ENCODE results near the gene COX7A2L. TPM values are rescaled to one million over a fixed set of nuclear protein-coding genes. Genes with fewer than 3 reads are reported as not detected.
A peak's percentile ranks its signal among the peaks of the same experiment; 100 is the strongest.
"Not testable (repeated sequence)": the region's sequence is repeated elsewhere in the genome, so short reads cannot be mapped to it uniquely, and the experiment has no call there.

COX7A2L gene
- total RNA-seq, 1 donor from 2014 or later: 126 TPM

- H2AFZ ChIP-seq (ENCODE audit: low read depth, low read length): no peak overlapping the region
- no peaks in the 10 kb centered on the region for H3K36me3 Mint-ChIP-seq (ENCODE audit: low read depth, unreplicated experiment)
- no peak for DNase-seq (ENCODE audit: low read depth)
- H3K4me1 ChIP-seq (ENCODE audit: insufficient read depth, low read length): no peaks in the 10 kb centered on the region
- no peak overlapping the region for H3K4me3 Mint-ChIP-seq (ENCODE audit: unreplicated experiment)
- H3K27me3 ChIP-seq (ENCODE audit: insufficient read depth, low read length): no peaks in the 10 kb centered on the region
- no peak overlapping the region for H3K27ac Mint-ChIP-seq (ENCODE audit: unreplicated experiment)
- H3K79me2 ChIP-seq (ENCODE audit: insufficient read depth, low read length): no peaks in the 10 kb centered on the region
- no peak overlapping the region for H3K27ac ChIP-seq (ENCODE audit: low read depth, low read length)
- no peaks in the 10 kb centered on the region for H4K20me1 ChIP-seq (ENCODE audit: insufficient read depth, low read length)
- no peaks in the 10 kb centered on the region for H3K9me3 Mint-ChIP-seq (ENCODE audit: unreplicated experiment)
- H3K4me1 Mint-ChIP-seq (ENCODE audit: low read depth, unreplicated experiment): no peaks in the 10 kb centered on the region
- H3K9me3 ChIP-seq (ENCODE audit: insufficient read depth, low read depth, low read length): no peaks in the 10 kb centered on the region
- no peaks in the 10 kb centered on the region for H3K36me3 ChIP-seq (ENCODE audit: insufficient read depth, low read length)
- TF ChIP-seq CTCF (IDR thresholded peaks at IDR 0.05; ENCODE audit: insufficient read depth, low read depth, low read length) (no peak), EZH2 (IDR thresholded peaks at IDR 0.05; ENCODE audit: insufficient read depth, low read length) (no peak)
- FAIRE-seq: no peak
- H3K4me3 ChIP-seq (ENCODE audit: insufficient read depth, low read depth, low read length): no peak overlapping the region
- H3K9ac ChIP-seq (ENCODE audit: low read length): no peak overlapping the region
- peaks cover 2% of the 10 kb centered on the region for H3K27me3 Mint-ChIP-seq (ENCODE audit: low read depth, unreplicated experiment)
- H3K4me2 ChIP-seq (ENCODE audit: low read length): no peak overlapping the region
Measured at GRCh38 chr2:42407476-42407875, 46.5 kb upstream of the COX7A2L start.

GRCh38 chr2:42404676-42405075 is 43.7 kb upstream of the COX7A2L start:
- FAIRE-seq: no peak
- Mint-ChIP-seq H3K4me3 (ENCODE audit: unreplicated experiment) (no peak overlapping the region), H3K27me3 (ENCODE audit: low read depth, unreplicated experiment) (peaks cover 2% of the 10 kb centered on the region), H3K4me1 (ENCODE audit: low read depth, unreplicated experiment) (no peaks in the 10 kb centered on the region), H3K9me3 (ENCODE audit: unreplicated experiment) (no peaks in the 10 kb centered on the region), H3K27ac (ENCODE audit: unreplicated experiment) (no peak overlapping the region), H3K36me3 (ENCODE audit: low read depth, unreplicated experiment) (no peaks in the 10 kb centered on the region)
- Histone ChIP-seq H3K27me3 (ENCODE audit: insufficient read depth, low read length) (no peaks in the 10 kb centered on the region), H3K36me3 (ENCODE audit: insufficient read depth, low read length) (no peaks in the 10 kb centered on the region), H4K20me1 (ENCODE audit: insufficient read depth, low read length) (no peaks in the 10 kb centered on the region), H3K27ac (ENCODE audit: low read depth, low read length) (no peak overlapping the region), H2AFZ (ENCODE audit: low read depth, low read length) (no peak overlapping the region), H3K9me3 (ENCODE audit: insufficient read depth, low read depth, low read length) (no peaks in the 10 kb centered on the region), H3K4me3 (ENCODE audit: insufficient read depth, low read depth, low read length) (no peak overlapping the region), H3K4me2 (ENCODE audit: low read length) (no peak overlapping the region), H3K9ac (ENCODE audit: low read length) (no peak overlapping the region), H3K79me2 (ENCODE audit: insufficient read depth, low read length) (no peaks in the 10 kb centered on the region), H3K4me1 (ENCODE audit: insufficient read depth, low read length) (no peaks in the 10 kb centered on the region)
- TF ChIP-seq EZH2 (IDR thresholded peaks at IDR 0.05; ENCODE audit: insufficient read depth, low read length) (no peak), CTCF (IDR thresholded peaks at IDR 0.05; ENCODE audit: insufficient read depth, low read depth, low read length) (no peak)
- DNase-seq (ENCODE audit: low read depth): no peak

- DNase-seq (ENCODE audit: low read depth) (no peak), FAIRE-seq (no peak)
- Histone ChIP-seq H3K4me2 (ENCODE audit: low read length) (no peak overlapping the region), H3K9ac (ENCODE audit: low read length) (no peak overlapping the region), H3K27me3 (ENCODE audit: insufficient read depth, low read length) (no peaks in the 10 kb centered on the region), H3K4me1 (ENCODE audit: insufficient read depth, low read length) (no peaks in the 10 kb centered on the region), H3K79me2 (ENCODE audit: insufficient read depth, low read length) (no peaks in the 10 kb centered on the region), H3K4me3 (ENCODE audit: insufficient read depth, low read depth, low read length) (no peak overlapping the region), H2AFZ (ENCODE audit: low read depth, low read length) (no peak overlapping the region), H3K36me3 (ENCODE audit: insufficient read depth, low read length) (no peaks in the 10 kb centered on the region), H3K9me3 (ENCODE audit: insufficient read depth, low read depth, low read length) (no peaks in the 10 kb centered on the region), H4K20me1 (ENCODE audit: insufficient read depth, low read length) (no peaks in the 10 kb centered on the region), H3K27ac (ENCODE audit: low read depth, low read length) (no peak overlapping the region)
- Mint-ChIP-seq H3K36me3 (ENCODE audit: low read depth, unreplicated experiment) (no peaks in the 10 kb centered on the region), H3K9me3 (ENCODE audit: unreplicated experiment) (no peaks in the 10 kb centered on the region), H3K27me3 (ENCODE audit: low read depth, unreplicated experiment) (peaks cover 2% of the 10 kb centered on the region), H3K4me3 (ENCODE audit: unreplicated experiment) (peak overlapping the region; percentile 40), H3K4me1 (ENCODE audit: low read depth, unreplicated experiment) (no peaks in the 10 kb centered on the region), H3K27ac (ENCODE audit: unreplicated experiment) (no peak overlapping the region)
- TF ChIP-seq CTCF (IDR thresholded peaks at IDR 0.05; ENCODE audit: insufficient read depth, low read depth, low read length): no peak
- TF ChIP-seq EZH2 (IDR thresholded peaks at IDR 0.05; ENCODE audit: insufficient read depth, low read length): no peak
Measured at GRCh38 chr2:42401773-42402172, 40.8 kb upstream of the COX7A2L start.

- not testable (repeated sequence) for DNase-seq (ENCODE audit: low read depth); H3K27ac Mint-ChIP-seq (ENCODE audit: unreplicated experiment); H3K4me2 ChIP-seq (ENCODE audit: low read length); H3K4me3 Mint-ChIP-seq (ENCODE audit: unreplicated experiment); H3K9ac ChIP-seq (ENCODE audit: low read length); H3K9me3 Mint-ChIP-seq (ENCODE audit: unreplicated experiment); H3K9me3 ChIP-seq (ENCODE audit: insufficient read depth, low read depth, low read length); H3K27me3 ChIP-seq (ENCODE audit: insufficient read depth, low read length); H3K27ac ChIP-seq (ENCODE audit: low read depth, low read length); H3K27me3 Mint-ChIP-seq (ENCODE audit: low read depth, unreplicated experiment); H2AFZ ChIP-seq (ENCODE audit: low read depth, low read length); H3K79me2 ChIP-seq (ENCODE audit: insufficient read depth, low read length); H3K4me3 ChIP-seq (ENCODE audit: insufficient read depth, low read depth, low read length); H4K20me1 ChIP-seq (ENCODE audit: insufficient read depth, low read length); H3K4me1 ChIP-seq (ENCODE audit: insufficient read depth, low read length); H3K36me3 Mint-ChIP-seq (ENCODE audit: low read depth, unreplicated experiment); H3K36me3 ChIP-seq (ENCODE audit: insufficient read depth, low read length); H3K4me1 Mint-ChIP-seq (ENCODE audit: low read depth, unreplicated experiment); FAIRE-seq
Measured at GRCh38 chr2:42398052-42398451, 37.0 kb upstream of the COX7A2L start.
